GM20000 (cell line): Measurements from ENCODE around the gene RIT1.

Experiments used
- DNase-seq: peaks from one replicate; pipeline ENCODE4 v3.0.0; 2012; ENCODE audit warnings: low spot score
- TF ChIP-seq, protein P1 (sequence below): IDR thresholded peaks from 2 replicates; pipeline ENCODE4 v1.5.1; 2012; ENCODE audit warnings: mild to moderate bottlenecking, control low read depth; ENCODE audit errors: extremely low read depth, missing control alignments

RIT1 gene

GRCh38 chr1:155856257-155856974 is 54.7 kb downstream of the RIT1 start:
- TF ChIP-seq, protein P1, sequence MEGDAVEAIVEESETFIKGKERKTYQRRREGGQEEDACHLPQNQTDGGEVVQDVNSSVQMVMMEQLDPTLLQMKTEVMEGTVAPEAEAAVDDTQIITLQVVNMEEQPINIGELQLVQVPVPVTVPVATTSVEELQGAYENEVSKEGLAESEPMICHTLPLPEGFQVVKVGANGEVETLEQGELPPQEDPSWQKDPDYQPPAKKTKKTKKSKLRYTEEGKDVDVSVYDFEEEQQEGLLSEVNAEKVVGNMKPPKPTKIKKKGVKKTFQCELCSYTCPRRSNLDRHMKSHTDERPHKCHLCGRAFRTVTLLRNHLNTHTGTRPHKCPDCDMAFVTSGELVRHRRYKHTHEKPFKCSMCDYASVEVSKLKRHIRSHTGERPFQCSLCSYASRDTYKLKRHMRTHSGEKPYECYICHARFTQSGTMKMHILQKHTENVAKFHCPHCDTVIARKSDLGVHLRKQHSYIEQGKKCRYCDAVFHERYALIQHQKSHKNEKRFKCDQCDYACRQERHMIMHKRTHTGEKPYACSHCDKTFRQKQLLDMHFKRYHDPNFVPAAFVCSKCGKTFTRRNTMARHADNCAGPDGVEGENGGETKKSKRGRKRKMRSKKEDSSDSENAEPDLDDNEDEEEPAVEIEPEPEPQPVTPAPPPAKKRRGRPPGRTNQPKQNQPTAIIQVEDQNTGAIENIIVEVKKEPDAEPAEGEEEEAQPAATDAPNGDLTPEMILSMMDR, result no peak
- no peak for DNase-seq

DNA sequence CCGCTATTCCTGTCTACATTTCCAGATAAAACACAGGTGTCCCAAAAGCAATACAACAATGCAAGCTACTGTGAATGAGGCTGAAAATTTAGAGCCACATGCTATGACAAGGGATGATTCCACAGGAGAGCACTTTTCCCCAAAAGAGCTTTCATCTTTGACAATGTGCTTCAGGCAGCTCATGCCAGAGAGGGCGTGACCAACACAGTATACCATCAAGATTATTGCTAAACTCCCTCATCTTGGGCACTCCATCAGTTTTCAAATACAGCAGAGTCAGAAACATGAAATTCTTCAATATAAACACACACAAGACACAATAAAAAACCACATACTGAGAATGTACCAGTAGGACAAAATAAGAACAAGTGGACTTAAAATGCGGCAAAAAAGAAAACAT is 60.8 kb downstream of the RIT1 start:
- TF ChIP-seq, protein P1, result no peak
- no peak for DNase-seq

DNA sequence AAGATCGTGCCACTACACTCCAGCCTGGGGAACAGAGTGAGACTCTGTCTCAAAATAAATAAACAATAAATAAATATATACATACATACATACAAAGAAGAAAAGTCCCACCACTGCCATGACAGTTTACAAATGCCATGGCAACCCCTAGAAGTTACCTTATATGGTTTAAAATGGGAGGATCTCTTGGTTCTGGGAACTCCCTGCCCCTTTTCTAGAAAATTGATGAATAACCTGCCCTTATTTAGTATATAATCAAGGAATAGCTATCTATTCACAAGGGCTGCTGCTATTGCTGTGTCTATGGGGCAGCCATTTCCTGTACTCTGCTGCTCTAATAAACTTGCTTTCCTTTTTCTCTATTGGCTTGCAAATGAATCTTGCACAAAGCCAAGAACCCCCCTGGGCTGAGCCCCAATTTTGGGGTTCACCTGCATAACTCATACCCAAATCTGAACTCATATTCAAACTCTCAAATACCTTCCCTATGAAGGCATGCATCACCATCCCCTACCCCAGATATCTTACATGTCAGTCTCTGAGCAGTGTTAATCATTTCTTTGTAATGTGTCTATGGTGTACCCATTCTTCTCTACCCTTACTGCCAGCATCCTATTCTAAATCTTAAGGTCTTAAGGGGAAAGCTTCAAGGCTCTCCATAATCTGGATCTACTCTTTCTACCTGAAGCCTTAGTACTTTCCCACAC is 63.2 kb downstream of the RIT1 start:
- TF ChIP-seq, protein P1, result no peak
- no peak for DNase-seq
